ENCODE measurements around the gene OBSCN. TPM values are rescaled to one million over a fixed set of nuclear protein-coding genes. Genes with fewer than 3 reads are reported as not detected.

OBSCN gene
- total RNA-seq, 1 donor from 2014 or later, result 316 TPM

DNA sequence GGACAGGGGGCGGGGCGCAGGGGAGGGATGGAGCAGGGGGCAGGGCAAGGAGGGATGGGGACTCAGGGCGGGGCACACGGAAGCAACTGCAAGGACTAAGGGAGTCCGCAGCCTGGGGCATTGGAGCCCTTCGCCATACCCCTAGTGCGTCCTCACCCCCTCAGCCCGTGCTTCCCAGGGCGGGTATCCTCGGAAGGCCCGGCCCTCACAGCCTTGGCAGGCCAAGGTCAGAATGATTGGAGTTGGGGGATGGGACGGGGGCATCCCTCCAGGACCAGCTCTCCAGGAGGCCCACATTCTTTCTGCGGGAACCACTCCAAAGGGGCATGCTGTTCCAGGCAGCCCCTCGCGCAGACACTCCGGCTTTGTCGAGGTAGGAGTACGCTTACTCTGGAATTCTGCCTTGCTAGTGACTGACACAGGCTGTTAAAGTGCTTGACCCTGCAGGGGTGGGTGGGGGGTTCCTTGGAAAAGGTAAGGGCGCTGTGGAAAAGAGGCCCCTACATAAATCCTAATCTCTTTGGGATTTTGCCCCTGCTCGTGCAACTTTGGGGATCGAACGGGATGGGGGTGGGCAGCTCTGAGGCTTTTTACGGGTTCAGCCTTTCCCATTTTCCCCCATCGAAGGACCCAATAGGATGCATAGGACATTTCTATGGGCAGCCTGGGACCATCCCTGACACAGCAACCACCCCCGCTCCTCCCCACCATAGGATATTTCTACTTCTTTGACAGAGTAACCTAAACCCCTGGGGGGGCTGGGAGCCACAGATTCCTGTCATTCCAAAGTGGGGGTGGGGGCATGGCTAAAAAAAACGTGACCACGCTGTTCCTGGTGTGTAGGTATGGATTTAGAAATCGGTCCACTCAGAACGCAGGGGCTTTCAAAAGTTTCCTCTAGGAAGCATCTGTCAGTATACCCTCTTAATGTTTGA lies 199.5 kb downstream of the OBSCN start:
- no peak for DNase-seq
- no peak for ATAC-seq (ENCODE audit: poor library complexity)
- intact Hi-C loops (cut with DNase I), result no loop called here

DNA sequence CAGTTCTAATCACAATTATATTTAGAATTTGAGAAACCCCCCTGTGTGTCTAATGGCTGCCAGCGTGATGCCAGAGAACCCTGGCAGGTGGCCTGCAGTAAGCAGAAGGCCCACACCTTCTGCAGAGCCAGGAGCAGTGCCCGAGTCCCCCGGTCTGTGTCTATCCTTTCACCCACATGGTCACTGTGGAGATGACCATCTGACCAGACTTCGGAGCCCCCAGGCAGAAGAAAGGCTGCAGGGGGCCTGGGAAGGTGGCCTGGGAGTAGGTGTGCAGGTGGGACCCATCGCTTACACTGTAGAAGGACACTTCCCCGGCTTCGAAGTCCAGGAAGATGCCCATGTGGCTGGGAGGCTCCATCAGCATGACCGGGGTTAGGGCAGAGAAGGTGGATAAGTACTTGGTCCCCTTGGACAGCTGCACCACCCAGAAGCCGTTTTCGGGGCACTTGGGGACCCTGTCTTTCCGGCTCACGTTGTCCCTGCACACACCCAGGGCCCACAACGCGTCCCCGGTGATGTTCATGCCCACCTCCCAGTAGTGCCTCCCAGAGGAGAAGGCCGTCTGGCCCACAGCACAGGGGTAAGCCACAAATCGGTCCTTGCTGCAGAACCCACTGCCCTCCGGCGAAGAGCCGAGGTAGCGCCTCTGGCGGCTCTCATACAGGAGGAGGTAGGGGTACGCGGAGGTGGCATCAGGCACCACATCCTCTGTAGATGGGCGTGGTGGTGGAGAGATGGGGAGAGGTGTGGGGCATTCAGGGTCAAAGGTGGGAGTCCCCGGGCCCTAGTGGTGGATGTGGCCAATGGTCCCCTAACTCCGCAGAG lies 200.4 kb downstream of the OBSCN start:
- intact Hi-C loops (cut with DNase I), result no loop called here
- no peak for ATAC-seq (ENCODE audit: poor library complexity)
- DNase-seq, result no peak

DNA sequence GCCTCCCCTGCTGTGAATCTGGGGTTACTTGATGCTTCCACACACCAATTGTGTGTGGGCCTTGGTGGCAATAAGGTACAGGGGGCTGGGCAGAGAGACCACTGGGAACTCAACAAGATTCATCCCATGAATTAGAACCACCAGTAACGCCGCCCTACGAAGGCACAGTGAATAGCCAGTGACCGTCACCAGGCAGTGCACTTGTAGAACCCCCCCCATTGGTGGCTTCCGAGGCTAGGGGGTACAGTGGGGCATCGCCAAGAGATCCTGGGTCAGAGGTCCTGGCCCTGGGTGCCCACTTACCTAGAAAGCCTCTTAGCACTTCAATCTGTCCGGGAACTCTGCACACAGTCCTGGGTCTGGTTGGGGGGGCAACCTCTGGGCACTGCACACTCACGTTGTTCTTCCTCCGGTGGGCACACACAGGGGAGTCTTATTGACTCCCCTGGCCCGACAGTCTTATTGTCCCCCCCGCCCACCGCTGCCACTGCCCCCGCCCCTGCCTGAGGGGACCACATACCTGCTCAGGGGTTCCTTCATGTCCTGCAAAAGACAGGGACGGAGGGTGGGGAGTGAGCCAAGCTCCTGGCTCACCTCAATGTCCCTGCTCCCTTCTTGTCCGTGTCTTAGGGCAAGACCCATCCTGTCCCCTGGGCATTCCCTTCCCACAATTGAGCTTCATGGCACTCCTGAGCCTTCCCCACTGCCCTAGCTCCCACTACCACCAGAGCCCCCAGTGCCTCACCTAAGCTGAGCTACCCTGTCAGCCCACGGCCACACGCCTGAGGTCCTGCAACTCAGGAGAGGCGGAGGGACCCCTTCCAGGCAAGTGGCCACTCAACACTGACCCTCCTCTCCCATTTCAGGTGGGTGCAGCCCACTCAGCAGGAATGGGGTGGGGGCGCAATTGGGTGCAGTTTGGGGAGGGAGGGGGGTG lies 201.3 kb downstream of the OBSCN start:
- intact Hi-C loops (cut with DNase I), result no loop called here
- no peak for ATAC-seq (ENCODE audit: poor library complexity)
- no peak for DNase-seq

DNA sequence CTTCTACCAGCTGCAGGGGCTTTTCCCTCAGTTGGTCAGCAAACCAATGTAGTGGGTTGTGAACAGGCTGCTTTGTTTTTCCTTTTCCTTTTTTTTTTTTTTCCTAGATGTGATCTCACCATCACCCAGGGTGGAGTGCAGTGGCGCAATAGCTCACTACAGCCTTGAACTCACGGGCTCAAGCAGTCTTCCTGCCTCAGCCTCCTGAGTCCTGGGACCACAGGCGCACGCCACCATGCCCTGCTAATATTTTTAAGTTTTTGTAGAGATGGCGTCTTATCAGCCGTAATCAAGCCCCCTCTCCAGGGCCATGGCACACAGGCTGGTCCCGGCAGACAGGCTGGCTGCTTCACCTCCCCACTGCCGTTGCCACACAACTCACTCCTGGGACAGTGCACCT lies 202.2 kb downstream of the OBSCN start:
- intact Hi-C loops (cut with DNase I), result no loop called here
- ATAC-seq (ENCODE audit: poor library complexity) (no peak), DNase-seq (no peak)

- DNase-seq (no peak), ATAC-seq (ENCODE audit: poor library complexity) (no peak)
- intact Hi-C loops (cut with DNase I), result no loop called here
Measured at GRCh38 chr1:228410671-228411070, 202.8 kb downstream of the OBSCN start.

DNA sequence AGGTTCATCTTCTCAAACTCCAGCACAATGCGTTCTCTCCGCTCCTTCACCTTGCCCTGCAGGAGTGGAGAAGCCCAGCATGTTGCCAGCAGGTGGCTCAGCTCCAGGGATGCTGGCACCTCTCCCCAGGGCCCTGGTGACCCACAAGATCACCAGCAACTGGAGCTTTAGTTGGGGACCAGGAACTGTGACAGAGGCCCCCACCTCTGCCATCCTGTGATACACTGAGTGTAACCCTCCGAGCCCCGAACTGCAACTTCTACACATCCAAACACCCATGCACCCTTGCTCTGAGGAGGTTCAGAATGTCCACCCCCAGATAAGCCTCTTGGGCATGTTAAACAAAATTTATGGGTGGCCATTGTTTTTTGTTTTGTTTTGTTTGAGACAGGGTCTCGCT lies 203.3 kb downstream of the OBSCN start:
- DNase-seq (no peak), ATAC-seq (ENCODE audit: poor library complexity) (no peak)
- intact Hi-C loops (cut with DNase I), result no loop called here

GRCh38 chr1:228411548-228412430 lies 203.9 kb downstream of the OBSCN start:
- no peak for ATAC-seq (ENCODE audit: poor library complexity)
- DNase-seq, result no peak
- intact Hi-C loops (cut with DNase I), result no loop called here

- DNase-seq (no peak), ATAC-seq (ENCODE audit: poor library complexity) (no peak)
- intact Hi-C loops (cut with DNase I), result no loop called here
Measured at GRCh38 chr1:228413241-228414010, 205.6 kb downstream of the OBSCN start.

DNA sequence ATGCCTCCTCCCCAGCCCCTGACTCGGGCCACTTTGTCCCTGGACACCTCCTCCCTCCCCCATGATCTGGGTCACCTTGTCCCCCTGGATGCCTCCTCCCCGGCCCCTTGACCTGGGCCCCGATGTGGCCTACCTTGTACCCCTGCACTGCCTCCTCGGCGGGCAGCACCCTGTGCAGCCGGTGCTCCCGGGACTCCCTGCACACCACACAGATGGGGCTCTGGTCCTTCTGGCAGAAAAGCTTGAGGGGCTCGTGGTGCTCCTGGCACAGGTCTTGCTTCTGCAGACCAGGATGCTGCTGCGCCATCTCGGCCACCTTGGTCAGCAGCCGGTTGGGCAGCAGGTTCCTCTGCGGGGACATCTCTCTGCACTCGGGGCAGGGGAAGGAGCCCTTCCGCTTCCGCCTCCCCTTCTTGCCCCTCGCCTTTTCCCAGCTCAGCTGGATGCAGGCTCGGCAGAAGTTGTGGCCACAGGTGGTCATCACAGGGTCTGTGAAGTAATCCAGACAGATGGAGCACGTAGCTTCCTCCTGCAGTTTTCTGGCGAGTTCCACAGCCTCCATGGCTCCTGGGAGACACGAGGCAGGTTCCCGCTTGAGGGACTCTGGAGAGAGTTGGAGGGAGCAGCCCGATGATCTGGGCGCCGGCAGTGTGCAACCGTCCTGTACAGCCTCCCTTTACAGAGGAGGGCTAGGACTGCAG lies 206.8 kb downstream of the OBSCN start:
- intact Hi-C loops (cut with DNase I), result no loop called here
- no peak for ATAC-seq (ENCODE audit: poor library complexity)

DNA sequence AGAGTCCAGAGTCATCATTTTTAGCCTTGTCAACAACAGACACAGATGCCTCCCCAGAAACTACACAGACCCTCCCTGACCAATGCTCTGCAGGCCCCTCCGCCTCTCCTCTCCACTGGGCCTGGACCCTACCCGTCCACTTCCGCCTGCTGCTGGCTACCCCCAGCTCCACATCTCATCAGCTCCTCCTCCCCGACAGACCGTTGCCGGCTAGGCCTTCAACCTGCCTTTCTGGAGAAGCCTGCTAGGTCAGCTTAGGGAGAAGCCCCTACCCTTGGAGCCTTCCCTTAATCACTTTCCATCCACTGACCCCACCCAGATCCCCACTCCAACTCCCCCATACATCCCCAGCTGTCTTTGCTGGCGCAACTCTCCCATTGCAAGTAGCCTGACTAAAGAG lies 207.4 kb downstream of the OBSCN start:
- ATAC-seq (ENCODE audit: poor library complexity) (peak; percentile 5), DNase-seq (no peak)
- intact Hi-C loops (cut with DNase I), result no loop called here

More for the DNA sequence above, 206.8 kb downstream of the OBSCN start:
- no peak for DNase-seq

DNA sequence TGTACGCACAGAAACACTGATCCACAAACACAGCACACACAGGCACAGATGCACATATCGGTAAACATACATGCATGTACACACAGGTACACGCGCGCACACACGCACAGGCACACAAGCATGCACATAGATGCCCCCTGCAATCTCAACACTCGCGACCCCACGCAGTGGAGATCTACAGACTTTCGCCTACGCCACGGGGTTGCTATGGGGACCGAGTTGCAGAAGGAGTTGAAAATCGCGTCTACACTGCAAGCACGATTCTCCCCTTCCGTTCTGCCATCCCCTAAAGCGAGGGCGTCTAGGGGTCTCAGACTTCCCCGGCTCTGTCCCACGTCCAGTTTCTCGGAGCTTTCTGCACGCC lies 208.0 kb downstream of the OBSCN start:
- ATAC-seq (ENCODE audit: poor library complexity) (no peak), DNase-seq (no peak)
- intact Hi-C loops (cut with DNase I), result no loop called here

DNA sequence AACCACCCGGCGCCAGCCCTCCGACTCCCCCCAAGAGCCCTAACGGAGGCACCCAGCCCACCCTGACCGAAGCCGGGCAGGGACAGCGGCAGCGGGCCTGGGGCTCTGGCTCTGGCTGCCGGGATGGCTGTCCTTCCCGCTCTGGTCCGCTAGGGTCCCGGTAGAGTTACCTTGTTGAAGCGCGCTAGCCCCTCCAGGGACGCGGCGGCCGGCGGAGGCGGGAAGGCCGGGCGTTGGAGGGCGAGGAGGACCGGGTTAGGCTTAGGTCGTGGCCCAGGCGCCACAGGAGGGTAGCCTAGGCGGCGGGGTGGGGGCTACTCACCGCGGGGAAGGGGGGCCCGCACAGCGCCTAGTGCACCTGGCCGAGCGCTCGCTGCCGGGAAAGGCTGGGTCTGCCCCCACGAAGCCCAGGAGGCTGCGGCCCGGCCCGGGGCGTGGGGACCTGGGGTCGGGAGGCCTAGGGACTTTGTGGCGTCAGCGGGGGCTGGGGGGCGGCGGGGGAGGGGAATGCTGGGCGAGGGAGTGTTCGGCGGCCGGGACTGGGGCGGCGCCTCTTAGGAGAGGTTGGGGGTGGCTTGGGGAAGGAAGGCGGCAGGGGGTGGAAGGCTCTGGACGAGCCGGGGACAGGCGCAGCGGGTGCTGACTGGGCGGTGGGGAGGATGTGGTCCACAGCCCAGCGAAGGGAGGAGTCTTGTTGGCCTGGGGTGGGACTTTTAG lies 208.5 kb downstream of the OBSCN start, which contains the start of gene TRIM17:
TSS of gene TRIM17 (minus strand) at position 645 of the 717 bp plus-strand sequence. CDS start 1,789 bp downstream, outside the sequence.
- intact Hi-C loops (cut with DNase I), result no loop called here
- ATAC-seq (ENCODE audit: poor library complexity), result peak; percentile 56
- no peak for DNase-seq

DNA sequence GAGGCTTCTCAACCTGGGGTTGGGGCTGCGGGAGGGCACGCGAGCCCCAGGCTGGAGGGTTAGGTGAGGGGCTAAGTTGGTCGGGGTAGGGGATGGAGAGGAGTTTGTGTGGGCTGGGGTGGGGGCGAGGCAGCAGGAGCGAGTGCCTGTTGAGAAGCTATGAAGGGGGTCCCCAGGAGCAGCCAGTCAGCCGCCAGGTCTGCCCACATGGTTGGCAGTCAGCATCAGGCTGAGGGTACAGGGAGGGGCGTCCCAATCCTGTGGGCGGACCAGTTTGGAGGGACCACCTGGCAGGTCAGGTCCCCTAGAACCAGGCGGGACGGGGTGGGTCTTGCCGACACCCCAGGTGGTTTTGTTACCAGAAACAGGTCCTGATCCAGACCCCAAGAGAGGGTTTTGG lies 209.2 kb downstream of the OBSCN start:
- intact Hi-C loops (cut with DNase I), result no loop called here
- DNase-seq, result no peak
- no peak for ATAC-seq (ENCODE audit: poor library complexity)

- no peak for ATAC-seq (ENCODE audit: poor library complexity)
- DNase-seq, result no peak
- intact Hi-C loops (cut with DNase I), result no loop called here
Measured at GRCh38 chr1:228417483-228418203, 209.8 kb downstream of the OBSCN start.

Measured in Right ventricle myocardium superior (tissue), 1 donor.